ENCODE measurements around the gene ACKR1.

ACKR1 gene

GRCh38 chr1:159204161-159205141, at the start of gene ACKR1:
TSS of gene ACKR1 (plus strand) at chr1:159204875. CDS start at chr1:159204960, 85 bp downstream.
- no peak for DNase-seq (ENCODE audit: low spot score)

- peak; percentile 25 for DNase-seq (ENCODE audit: low spot score)
Measured at GRCh38 chr1:159161001-159161718, 43.5 kb upstream of the ACKR1 start.

- no peak for DNase-seq (ENCODE audit: low spot score)
Measured at GRCh38 chr1:159161719-159162026, 43.0 kb upstream of the ACKR1 start.

- DNase-seq (ENCODE audit: low spot score), result no peak
Measured at GRCh38 chr1:159162516-159163265, 42.0 kb upstream of the ACKR1 start.

GRCh38 chr1:159163614-159164228, 41.0 kb upstream of the ACKR1 start:
- DNase-seq (ENCODE audit: low spot score), result no peak

- DNase-seq (ENCODE audit: low spot score), result no peak
Measured at GRCh38 chr1:159168043-159168442, 36.6 kb upstream of the ACKR1 start.

GRCh38 chr1:159170639-159171038, 34.0 kb upstream of the ACKR1 start:
- DNase-seq (ENCODE audit: low spot score), result no peak

GRCh38 chr1:159171254-159171687, 33.4 kb upstream of the ACKR1 start, which contains the start of gene CADM3:
TSS of gene CADM3 (plus strand) at chr1:159171615. CDS start at chr1:159171766, 151 bp downstream.
- DNase-seq (ENCODE audit: low spot score), result no peak

GRCh38 chr1:159171688-159172501, 32.8 kb upstream of the ACKR1 start:
- no peak for DNase-seq (ENCODE audit: low spot score)

GRCh38 chr1:159172614-159173291, 31.9 kb upstream of the ACKR1 start:
- DNase-seq (ENCODE audit: low spot score), result no peak

GRCh38 chr1:159173320-159173719, 31.4 kb upstream of the ACKR1 start:
- DNase-seq (ENCODE audit: low spot score), result no peak

GRCh38 chr1:159175571-159175970, 29.1 kb upstream of the ACKR1 start:
- DNase-seq (ENCODE audit: low spot score), result no peak

- peak; percentile 32 for DNase-seq (ENCODE audit: low spot score)
Measured at GRCh38 chr1:159177272-159177907, 27.3 kb upstream of the ACKR1 start.

- DNase-seq (ENCODE audit: low spot score), result no peak
Measured at GRCh38 chr1:159179906-159180305, 24.8 kb upstream of the ACKR1 start.

GRCh38 chr1:159180516-159180915, 24.2 kb upstream of the ACKR1 start:
- DNase-seq (ENCODE audit: low spot score), result no peak

- no peak for DNase-seq (ENCODE audit: low spot score)
Measured at GRCh38 chr1:159181328-159182024, 23.2 kb upstream of the ACKR1 start.

- no peak for DNase-seq (ENCODE audit: low spot score)
Measured at GRCh38 chr1:159184201-159184600, 20.5 kb upstream of the ACKR1 start.

GRCh38 chr1:159185121-159185520, 19.6 kb upstream of the ACKR1 start:
- DNase-seq (ENCODE audit: low spot score), result no peak

- DNase-seq (ENCODE audit: low spot score), result no peak
Measured at GRCh38 chr1:159187033-159187432, 17.6 kb upstream of the ACKR1 start.

Data from HuH-7.5 (cell line).